IPS-NIHi11 (cell line): ENCODE results near the gene CCNI.
"Not testable (repeated sequence)": the region's sequence is repeated elsewhere in the genome, so short reads cannot be mapped to it uniquely, and the experiment has no call there.

ENCODE experiments used
- DNase-seq: peaks from one replicate; pipeline ENCODE4 v3.0.0; 2012; ENCODE audit warnings: mixed read lengths, low spot score

Gene CCNI

GRCh38 chr4:77075869-77076799 lies at the start of gene CCNI:
Gene CCNI (minus strand): TSS chr4:77075989. CDS start chr4:77066362, 9,627 bp downstream.
- peak; percentile 90 for DNase-seq

- no peak for DNase-seq
Measured at GRCh38 chr4:77124576-77124975, 48.8 kb upstream of the CCNI start.

GRCh38 chr4:77123411-77123810 lies 47.6 kb upstream of the CCNI start:
- no peak for DNase-seq

- no peak for DNase-seq
Measured at GRCh38 chr4:77122656-77123055, 46.9 kb upstream of the CCNI start.

- DNase-seq: no peak
Measured at GRCh38 chr4:77121736-77122240, 46.0 kb upstream of the CCNI start.

- peak; percentile 16 for DNase-seq
Measured at GRCh38 chr4:77120886-77121508, 45.2 kb upstream of the CCNI start.

GRCh38 chr4:77117721-77118120 lies 41.9 kb upstream of the CCNI start:
- no peak for DNase-seq

GRCh38 chr4:77113069-77113468 lies 37.3 kb upstream of the CCNI start:
- no peak for DNase-seq

- DNase-seq: no peak
Measured at GRCh38 chr4:77110730-77111129, 34.9 kb upstream of the CCNI start.

- no peak for DNase-seq
Measured at GRCh38 chr4:77104791-77105540, 29.2 kb upstream of the CCNI start.

GRCh38 chr4:77104388-77104787 lies 28.6 kb upstream of the CCNI start:
- no peak for DNase-seq

- DNase-seq: no peak
Measured at GRCh38 chr4:77100234-77100633, 24.4 kb upstream of the CCNI start.

- no peak for DNase-seq
Measured at GRCh38 chr4:77097611-77098010, 21.8 kb upstream of the CCNI start.

GRCh38 chr4:77095101-77095821 lies 19.5 kb upstream of the CCNI start:
- DNase-seq: peak; percentile 82

- DNase-seq: no peak
Measured at GRCh38 chr4:77094496-77094895, 18.7 kb upstream of the CCNI start.

- DNase-seq: no peak
Measured at GRCh38 chr4:77093401-77093800, 17.6 kb upstream of the CCNI start.

GRCh38 chr4:77092975-77093374 lies 17.2 kb upstream of the CCNI start:
- no peak for DNase-seq

- no peak for DNase-seq
Measured at GRCh38 chr4:77089866-77090265, 14.1 kb upstream of the CCNI start.

GRCh38 chr4:77087027-77087426 lies 11.2 kb upstream of the CCNI start:
- DNase-seq: not testable (repeated sequence)

- DNase-seq: no peak
Measured at GRCh38 chr4:77084019-77084639, 8.3 kb upstream of the CCNI start.

GRCh38 chr4:77082886-77083608 lies 7.3 kb upstream of the CCNI start:
- no peak for DNase-seq
